HEK293T (cell line): Measurements from ENCODE around the gene GRK6.

Experiments used
- BHLHE40 ChIP-seq: fragments of 450-650 bp; IDR thresholded peaks from 2 replicates; pipeline ENCODE4 v1.6.1; 2016; ENCODE audit warnings: mild to moderate bottlenecking, moderate library complexity, borderline replicate concordance
- ELF4 ChIP-seq: fragments of 450-650 bp; IDR thresholded peaks from 2 replicates; pipeline ENCODE4 v1.6.1; 2017; ENCODE audit warnings: antibody characterized with exemption
- FOXM1 ChIP-seq: fragments of 450-650 bp; IDR thresholded peaks from 2 replicates; pipeline ENCODE4 v1.6.1; 2017; ENCODE audit warnings: mild to moderate bottlenecking, borderline replicate concordance
- SP1 ChIP-seq: fragments of 450-650 bp; IDR thresholded peaks from 2 replicates; pipeline ENCODE4 v1.6.1; 2017

GRCh38 chr5:177438468-177438867 lies 12.0 kb downstream of the GRK6 start:
- TF ChIP-seq ELF4 (no peak), SP1 (no peak), FOXM1 (no peak), BHLHE40 (no peak)
